GM23248 (cell line): ENCODE results near the gene SPATA1.

Experiments used
- EZH2 ChIP-seq: fragments of 200-600 bp; sonication (generic); IDR thresholded peaks from 2 replicates; pipeline ENCODE4 v1.6.1; 2018; ENCODE audit warnings: antibody characterized with exemption, mild to moderate bottlenecking; ENCODE audit not compliant: insufficient read depth, poor library complexity, severe bottlenecking
- EZH2phosphoT487 ChIP-seq: fragments of 200-600 bp; sonication (generic); IDR thresholded peaks from 2 replicates; pipeline ENCODE4 v1.6.1; 2018; ENCODE audit warnings: antibody characterized with exemption, moderate library complexity, mild to moderate bottlenecking, low read depth; ENCODE audit not compliant: insufficient read depth

DNA sequence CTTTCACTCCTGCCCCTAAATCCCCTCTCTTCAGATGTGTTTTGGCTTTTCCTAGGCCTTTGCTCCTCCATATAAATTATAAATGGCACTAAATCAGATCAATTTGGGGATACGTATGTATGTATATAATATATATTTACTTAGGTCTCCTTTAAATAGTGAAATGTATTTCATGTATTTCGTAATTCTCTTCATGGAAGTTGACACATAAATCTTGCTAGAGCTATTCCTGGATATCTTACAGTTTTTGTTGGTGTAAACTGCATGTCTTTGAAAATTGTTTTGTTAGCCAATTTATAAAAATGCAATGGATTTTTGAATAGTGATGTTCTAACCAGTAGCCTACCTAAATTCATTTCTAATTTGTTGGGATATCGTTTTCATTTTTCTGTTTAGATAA lies 18.1 kb upstream of the SPATA1 start:
- no peak for TF ChIP-seq EZH2
- TF ChIP-seq EZH2phosphoT487, result no peak
